ENCODE results near the gene VCP.

Gene VCP

DNA sequence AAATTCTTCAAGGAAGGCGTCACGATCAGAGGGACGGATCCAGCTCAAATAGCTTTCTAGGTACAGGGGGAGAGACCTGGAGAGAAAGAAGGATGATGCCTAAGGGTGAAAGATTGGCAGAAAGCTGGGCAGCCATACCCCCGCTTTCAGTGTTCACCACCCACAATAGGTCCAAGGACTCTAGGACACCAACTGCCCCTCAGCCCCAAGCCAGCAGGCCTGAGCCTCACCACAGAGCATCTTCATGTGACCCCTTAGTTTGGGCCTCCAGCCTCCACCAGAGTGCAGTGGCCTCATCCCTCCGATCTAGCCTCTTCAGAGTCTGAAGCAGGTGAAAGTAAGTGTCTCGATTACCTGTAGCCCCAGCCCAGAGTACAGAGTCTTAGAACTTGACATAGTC is 1.7 kb upstream of the VCP start:
- Histone ChIP-seq H3K27me3 (ENCODE audit: control insufficient read depth, insufficient read depth, low read length) (no peaks in the 10 kb centered on the region), H3K9me3 (ENCODE audit: control insufficient read depth, insufficient read depth, low read length) (no peaks in the 10 kb centered on the region), H3K4me1 (ENCODE audit: control insufficient read depth, insufficient read depth, low read length) (peaks cover 15% of the 10 kb centered on the region), H3K9ac (ENCODE audit: low read depth, low read length) (no peak overlapping the region), H3K4me3 (ENCODE audit: low read depth, low read length) (no peak overlapping the region), H3K36me3 (ENCODE audit: control insufficient read depth, insufficient read depth, low read length) (peaks cover 30% of the 10 kb centered on the region)

DNA sequence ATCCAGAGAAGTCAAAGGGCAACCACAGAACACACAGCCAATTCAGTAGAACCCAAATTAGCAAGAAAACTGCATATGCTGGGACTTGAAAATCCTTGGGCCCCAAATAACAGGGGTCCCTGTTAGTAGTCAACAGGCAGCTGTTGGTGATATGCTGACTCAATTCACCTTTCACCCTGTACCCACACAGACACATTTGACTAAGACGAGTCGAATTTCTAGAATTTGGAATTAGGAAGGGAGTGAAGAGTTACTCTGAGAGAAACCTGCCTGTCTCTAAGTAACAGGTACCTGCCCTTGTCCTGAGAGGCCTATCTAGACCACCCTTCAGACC is 821 bp upstream of the VCP start:
- Histone ChIP-seq H3K36me3 (ENCODE audit: control insufficient read depth, insufficient read depth, low read length) (peaks cover 30% of the 10 kb centered on the region), H3K4me3 (ENCODE audit: low read depth, low read length) (no peak overlapping the region), H3K27me3 (ENCODE audit: control insufficient read depth, insufficient read depth, low read length) (no peaks in the 10 kb centered on the region), H3K9me3 (ENCODE audit: control insufficient read depth, insufficient read depth, low read length) (no peaks in the 10 kb centered on the region), H3K4me1 (ENCODE audit: control insufficient read depth, insufficient read depth, low read length) (peaks cover 10% of the 10 kb centered on the region), H3K9ac (ENCODE audit: low read depth, low read length) (peak overlapping the region; percentile 82)

DNA sequence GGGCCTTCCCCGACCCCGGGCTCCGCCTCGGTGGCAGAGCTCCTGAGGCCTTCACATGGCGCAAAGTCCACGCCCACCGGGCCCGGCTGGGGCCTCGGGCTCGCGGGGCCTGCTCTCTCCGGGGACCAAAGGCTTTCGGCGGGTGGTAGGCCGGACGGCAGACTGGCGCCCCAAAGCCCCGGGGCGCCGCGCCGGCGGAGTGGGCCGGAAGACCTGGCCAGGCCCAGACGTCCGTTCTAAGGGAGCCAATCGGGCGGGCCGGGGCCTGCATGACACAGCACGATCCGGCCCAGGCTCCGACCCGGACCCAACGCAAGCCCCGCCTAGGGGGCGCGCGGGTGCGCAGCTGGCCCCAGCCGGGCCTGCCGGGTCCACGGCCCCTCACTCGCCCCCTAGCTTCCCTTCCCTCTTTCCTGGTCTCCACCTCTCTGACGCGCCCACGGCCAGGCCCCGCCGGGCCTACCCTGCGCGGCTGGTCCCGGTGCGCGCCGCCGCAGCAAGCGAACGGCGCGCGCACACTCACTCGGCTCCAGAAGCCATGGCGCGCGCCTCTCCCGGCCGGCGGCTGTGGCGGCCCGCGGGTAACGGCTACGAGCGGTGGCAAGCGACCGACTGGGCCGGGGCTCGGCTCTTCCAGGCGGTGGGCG is 488 bp downstream of the VCP start:
- peak overlapping the region; percentile 95 for H3K9ac ChIP-seq (ENCODE audit: low read depth, low read length)
- H3K9me3 ChIP-seq (ENCODE audit: control insufficient read depth, insufficient read depth, low read length): no peaks in the 10 kb centered on the region
- peak overlapping the region; percentile 96 for H3K4me3 ChIP-seq (ENCODE audit: low read depth, low read length)
- peaks cover 38% of the 10 kb centered on the region for H3K36me3 ChIP-seq (ENCODE audit: control insufficient read depth, insufficient read depth, low read length)
- H3K27me3 ChIP-seq (ENCODE audit: control insufficient read depth, insufficient read depth, low read length): no peaks in the 10 kb centered on the region
- H3K4me1 ChIP-seq (ENCODE audit: control insufficient read depth, insufficient read depth, low read length): peaks cover 7% of the 10 kb centered on the region

DNA sequence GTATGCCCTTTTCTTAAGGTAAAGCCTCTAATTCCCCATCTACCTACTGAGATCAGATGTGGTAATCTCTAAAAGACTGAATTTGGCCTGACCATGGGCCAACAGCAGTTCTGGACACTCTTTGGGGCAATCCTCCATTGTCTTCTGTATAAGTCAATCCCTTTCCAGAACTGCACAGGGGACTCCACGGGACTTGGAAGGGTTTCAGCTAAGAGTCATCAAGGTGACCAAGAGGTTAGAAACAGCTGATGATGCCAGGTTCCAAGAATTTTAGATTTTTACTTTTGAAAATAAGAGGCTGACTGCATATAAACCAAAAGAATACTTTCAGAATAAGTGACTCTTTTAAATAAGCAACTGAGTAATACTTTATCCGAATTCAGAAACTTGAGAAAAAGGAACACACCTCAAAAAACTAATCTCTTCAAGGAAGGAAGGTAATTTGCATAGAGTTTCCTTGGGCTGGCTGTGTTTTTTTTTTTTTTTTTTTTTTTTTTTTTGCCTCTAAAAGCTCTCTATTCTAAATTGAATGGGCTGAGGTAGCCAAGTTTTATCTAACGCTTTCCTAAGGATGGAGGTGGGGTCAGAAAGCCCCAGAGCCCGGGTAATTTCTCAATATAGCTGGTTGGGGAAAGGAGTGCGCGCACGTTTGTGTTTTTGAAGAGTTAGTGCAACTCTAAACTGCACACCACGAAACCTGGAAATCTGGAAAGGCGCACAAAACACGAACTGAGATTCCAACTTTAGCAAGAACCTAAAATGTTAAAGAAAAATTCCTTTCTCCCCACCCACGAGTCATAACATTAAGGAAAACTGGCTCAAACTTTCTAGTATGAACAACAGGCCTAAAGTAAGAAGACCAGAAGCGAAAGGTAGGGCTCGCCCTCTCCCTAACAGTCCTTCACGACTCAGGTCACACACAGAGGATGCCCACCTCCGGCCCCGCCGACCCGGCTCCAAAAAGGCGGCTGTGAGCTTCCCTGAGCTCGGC is 1.3 kb downstream of the VCP start:
- no peaks in the 10 kb centered on the region for H3K27me3 ChIP-seq (ENCODE audit: control insufficient read depth, insufficient read depth, low read length)
- peak overlapping the region; percentile 95 for H3K9ac ChIP-seq (ENCODE audit: low read depth, low read length)
- H3K4me3 ChIP-seq (ENCODE audit: low read depth, low read length): peak overlapping the region; percentile 96
- H3K36me3 ChIP-seq (ENCODE audit: control insufficient read depth, insufficient read depth, low read length): peaks cover 37% of the 10 kb centered on the region
- peaks cover 7% of the 10 kb centered on the region for H3K4me1 ChIP-seq (ENCODE audit: control insufficient read depth, insufficient read depth, low read length)
- H3K9me3 ChIP-seq (ENCODE audit: control insufficient read depth, insufficient read depth, low read length): no peaks in the 10 kb centered on the region

DNA sequence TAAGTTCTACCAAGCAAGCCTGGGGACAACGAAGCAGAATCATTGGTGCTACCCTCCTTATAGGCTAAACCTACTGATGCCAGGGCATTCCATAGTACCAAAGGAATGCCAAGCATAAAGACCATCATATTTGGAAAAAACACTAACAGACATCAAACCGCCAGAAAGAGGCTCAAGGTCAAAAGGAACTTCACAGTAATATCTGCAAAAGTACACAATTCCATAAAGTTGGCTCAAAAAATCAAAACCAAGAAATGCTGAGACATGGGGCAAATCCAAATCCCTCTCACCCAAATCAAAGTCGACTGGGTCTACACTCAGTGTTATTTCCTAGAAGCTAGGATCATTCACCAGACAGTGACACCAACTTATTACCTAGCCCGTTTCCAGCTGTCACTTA is 3.4 kb downstream of the VCP start:
- H3K4me1 ChIP-seq (ENCODE audit: control insufficient read depth, insufficient read depth, low read length): peaks cover 7% of the 10 kb centered on the region
- no peak overlapping the region for H3K9ac ChIP-seq (ENCODE audit: low read depth, low read length)
- no peaks in the 10 kb centered on the region for H3K9me3 ChIP-seq (ENCODE audit: control insufficient read depth, insufficient read depth, low read length)
- H3K4me3 ChIP-seq (ENCODE audit: low read depth, low read length): no peak overlapping the region
- H3K27me3 ChIP-seq (ENCODE audit: control insufficient read depth, insufficient read depth, low read length): no peaks in the 10 kb centered on the region
- peaks cover 40% of the 10 kb centered on the region for H3K36me3 ChIP-seq (ENCODE audit: control insufficient read depth, insufficient read depth, low read length)

DNA sequence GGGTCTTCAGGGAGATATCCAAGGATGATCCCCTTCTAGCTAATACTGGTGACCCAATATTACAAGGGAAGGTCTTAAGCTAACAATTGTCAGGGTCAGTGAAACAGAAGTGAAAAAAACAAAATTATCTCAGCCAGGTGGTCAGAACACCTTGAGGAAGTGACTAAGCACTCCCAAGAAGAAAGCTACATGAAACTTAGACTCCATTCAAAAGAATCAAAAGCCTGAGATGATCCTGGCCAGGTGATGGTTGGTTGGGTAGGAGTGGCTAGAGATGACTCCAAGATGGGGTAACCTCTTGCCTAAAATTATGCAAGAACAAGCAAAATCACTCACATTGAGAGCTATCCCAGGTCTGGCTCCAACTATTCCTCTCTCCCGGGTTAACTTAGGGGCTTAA is 5.4 kb downstream of the VCP start:
- Histone ChIP-seq H3K9ac (ENCODE audit: low read depth, low read length) (no peak overlapping the region), H3K9me3 (ENCODE audit: control insufficient read depth, insufficient read depth, low read length) (no peaks in the 10 kb centered on the region), H3K4me3 (ENCODE audit: low read depth, low read length) (no peak overlapping the region), H3K27me3 (ENCODE audit: control insufficient read depth, insufficient read depth, low read length) (no peaks in the 10 kb centered on the region), H3K36me3 (ENCODE audit: control insufficient read depth, insufficient read depth, low read length) (peaks cover 57% of the 10 kb centered on the region), H3K4me1 (ENCODE audit: control insufficient read depth, insufficient read depth, low read length) (peaks cover 4% of the 10 kb centered on the region)

DNA sequence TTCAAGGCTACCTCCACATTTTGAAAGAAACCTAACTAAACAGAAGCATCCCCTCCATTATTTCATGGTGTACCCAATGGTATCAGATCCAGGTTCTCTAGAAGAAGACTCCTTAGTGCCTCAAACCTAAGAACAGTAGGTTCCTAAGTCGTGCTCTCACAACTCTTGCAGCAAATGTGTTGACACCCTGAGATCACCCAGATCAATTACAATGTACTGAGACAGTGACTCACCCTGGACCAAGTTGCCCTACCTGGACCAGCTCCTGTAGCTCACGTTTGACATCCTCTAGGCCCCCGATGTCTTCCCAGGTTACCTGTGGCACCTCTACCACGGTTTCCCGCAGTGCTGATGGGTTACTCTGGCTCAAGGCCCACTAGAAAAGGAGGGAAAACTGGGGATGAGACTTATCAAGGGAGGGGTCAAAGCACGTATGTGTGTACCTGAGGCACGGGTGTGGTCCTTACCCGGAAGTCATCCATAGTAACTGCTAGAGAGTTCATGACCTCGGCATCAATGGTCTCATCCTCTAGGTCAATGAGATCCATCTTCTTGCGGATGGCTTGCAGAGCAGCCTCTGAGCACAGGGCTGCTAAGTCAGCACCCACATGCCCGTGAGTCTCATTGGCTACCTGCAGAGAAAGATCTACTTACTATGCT is 11.7 kb downstream of the VCP start:
- no peaks in the 10 kb centered on the region for H3K9me3 ChIP-seq (ENCODE audit: control insufficient read depth, insufficient read depth, low read length)
- H3K9ac ChIP-seq (ENCODE audit: low read depth, low read length): no peak overlapping the region
- no peak overlapping the region for H3K4me3 ChIP-seq (ENCODE audit: low read depth, low read length)
- peaks cover 96% of the 10 kb centered on the region for H3K36me3 ChIP-seq (ENCODE audit: control insufficient read depth, insufficient read depth, low read length)
- H3K4me1 ChIP-seq (ENCODE audit: control insufficient read depth, insufficient read depth, low read length): no peaks in the 10 kb centered on the region
- H3K27me3 ChIP-seq (ENCODE audit: control insufficient read depth, insufficient read depth, low read length): no peaks in the 10 kb centered on the region

DNA sequence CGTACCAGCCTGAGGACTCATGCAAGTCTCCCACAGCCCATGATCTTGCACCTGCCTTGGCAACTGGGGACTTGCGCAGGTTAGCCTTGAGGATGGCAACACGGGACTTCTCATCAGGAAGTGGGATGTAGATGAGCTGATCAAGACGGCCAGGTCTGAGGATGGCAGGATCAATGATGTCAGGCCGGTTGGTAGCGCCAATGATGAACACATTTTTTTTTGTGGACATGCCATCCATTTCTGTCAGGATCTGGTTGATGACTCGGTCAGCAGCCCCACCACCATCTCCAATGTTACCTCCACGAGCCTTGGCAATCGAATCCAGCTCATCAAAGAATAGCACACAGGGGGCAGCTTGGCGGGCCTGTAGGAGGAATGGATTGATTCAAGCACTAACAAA is 13.0 kb downstream of the VCP start:
- Histone ChIP-seq H3K27me3 (ENCODE audit: control insufficient read depth, insufficient read depth, low read length) (no peaks in the 10 kb centered on the region), H3K36me3 (ENCODE audit: control insufficient read depth, insufficient read depth, low read length) (peaks cover 84% of the 10 kb centered on the region), H3K4me3 (ENCODE audit: low read depth, low read length) (no peak overlapping the region), H3K9me3 (ENCODE audit: control insufficient read depth, insufficient read depth, low read length) (no peaks in the 10 kb centered on the region), H3K4me1 (ENCODE audit: control insufficient read depth, insufficient read depth, low read length) (no peaks in the 10 kb centered on the region), H3K9ac (ENCODE audit: low read depth, low read length) (no peak overlapping the region)

DNA sequence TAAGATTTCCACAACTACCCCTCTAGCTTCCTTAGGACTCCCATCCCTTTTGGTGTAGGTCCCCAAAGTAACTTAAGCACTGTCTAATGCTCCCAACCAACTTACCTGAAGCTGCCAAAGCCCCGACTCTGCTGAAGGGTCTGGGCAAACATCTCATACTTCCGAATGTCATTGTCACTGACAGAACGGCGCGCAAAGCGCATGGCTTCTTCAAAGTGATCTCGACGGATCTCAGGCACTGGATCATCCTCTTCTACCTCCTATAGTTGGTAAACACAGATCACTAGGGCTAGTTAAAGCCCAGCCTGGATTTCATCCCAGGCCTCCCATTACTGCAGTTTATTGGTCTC is 15.2 kb downstream of the VCP start:
- Histone ChIP-seq H3K36me3 (ENCODE audit: control insufficient read depth, insufficient read depth, low read length) (peaks cover 62% of the 10 kb centered on the region), H3K9me3 (ENCODE audit: control insufficient read depth, insufficient read depth, low read length) (no peaks in the 10 kb centered on the region), H3K27me3 (ENCODE audit: control insufficient read depth, insufficient read depth, low read length) (no peaks in the 10 kb centered on the region), H3K9ac (ENCODE audit: low read depth, low read length) (no peak overlapping the region), H3K4me1 (ENCODE audit: control insufficient read depth, insufficient read depth, low read length) (no peaks in the 10 kb centered on the region), H3K4me3 (ENCODE audit: low read depth, low read length) (no peak overlapping the region)

DNA sequence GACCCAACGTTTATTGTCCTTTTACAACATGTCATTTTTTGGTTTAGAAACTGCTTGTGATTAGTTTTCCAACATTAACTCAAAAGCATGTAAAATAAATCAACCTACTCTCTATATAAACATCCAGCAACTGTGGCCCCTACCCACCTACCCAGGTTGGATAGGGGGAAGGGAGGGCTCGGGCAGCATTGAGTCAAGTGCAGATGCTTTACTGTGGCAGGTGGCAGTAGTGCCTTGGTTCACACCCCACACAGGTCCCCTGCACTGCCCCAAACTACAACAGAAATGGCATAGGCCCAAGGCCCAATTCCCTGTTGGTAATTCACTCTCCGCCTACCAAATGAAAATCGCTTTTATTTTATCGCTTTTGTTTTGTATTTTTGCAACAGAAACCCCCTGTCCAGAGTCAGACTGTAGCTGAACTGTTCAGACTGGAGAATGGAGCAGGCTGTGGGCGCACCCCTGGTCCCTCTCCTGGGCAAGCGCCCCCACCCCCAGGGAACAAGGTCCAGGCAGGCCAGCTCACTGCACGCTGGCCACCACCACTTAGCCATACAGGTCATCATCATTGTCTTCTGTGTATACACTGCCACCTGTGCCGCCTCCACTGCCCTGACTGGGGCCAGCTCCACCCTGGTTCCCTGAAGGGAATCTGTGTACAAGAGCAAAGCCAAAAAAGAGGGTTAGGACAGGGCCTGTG is 15.7 kb downstream of the VCP start:
- Histone ChIP-seq H3K27me3 (ENCODE audit: control insufficient read depth, insufficient read depth, low read length) (no peaks in the 10 kb centered on the region), H3K9ac (ENCODE audit: low read depth, low read length) (no peak overlapping the region), H3K4me3 (ENCODE audit: low read depth, low read length) (no peak overlapping the region), H3K4me1 (ENCODE audit: control insufficient read depth, insufficient read depth, low read length) (no peaks in the 10 kb centered on the region), H3K36me3 (ENCODE audit: control insufficient read depth, insufficient read depth, low read length) (peaks cover 57% of the 10 kb centered on the region), H3K9me3 (ENCODE audit: control insufficient read depth, insufficient read depth, low read length) (no peaks in the 10 kb centered on the region)

DNA sequence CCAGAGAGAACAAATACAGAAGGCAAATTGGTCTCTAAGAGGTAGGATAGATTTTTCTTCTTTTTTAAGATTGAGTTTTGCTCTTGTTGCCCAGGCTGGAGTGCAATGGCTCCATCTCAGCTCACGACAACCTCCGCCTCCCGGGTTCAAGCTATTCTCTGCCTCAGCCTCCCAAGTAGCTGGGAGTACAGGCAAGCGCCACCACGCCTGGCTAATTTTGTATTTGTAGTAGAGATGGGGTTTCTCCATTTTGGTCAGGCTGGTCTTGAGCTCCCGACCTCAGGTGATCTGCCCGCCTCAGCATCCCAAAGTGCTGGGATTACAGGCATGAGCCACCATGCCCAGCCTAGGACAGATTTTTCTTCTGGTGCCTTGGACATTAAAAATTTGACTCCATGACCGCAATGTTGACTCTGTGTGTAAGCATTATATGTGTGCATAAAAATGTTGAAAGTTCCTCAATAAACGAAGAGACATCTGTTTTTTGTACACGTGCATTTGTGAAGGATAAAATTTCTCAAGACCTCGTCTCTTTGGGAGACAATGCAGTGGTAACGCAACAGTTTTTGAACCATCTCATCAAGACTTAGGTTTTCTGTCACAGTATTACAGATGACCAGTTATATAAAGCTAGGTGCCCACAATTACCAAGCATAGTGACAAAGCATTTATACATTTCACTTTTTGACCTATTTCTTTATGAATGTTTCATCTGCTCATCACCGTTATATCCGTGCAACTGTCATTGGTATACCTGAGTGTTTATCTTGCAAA is 17.4 kb downstream of the VCP start:
- Histone ChIP-seq H3K9me3 (ENCODE audit: control insufficient read depth, insufficient read depth, low read length) (no peaks in the 10 kb centered on the region), H3K4me1 (ENCODE audit: control insufficient read depth, insufficient read depth, low read length) (no peaks in the 10 kb centered on the region), H3K27me3 (ENCODE audit: control insufficient read depth, insufficient read depth, low read length) (no peaks in the 10 kb centered on the region), H3K36me3 (ENCODE audit: control insufficient read depth, insufficient read depth, low read length) (peaks cover 40% of the 10 kb centered on the region), H3K4me3 (ENCODE audit: low read depth, low read length) (no peak overlapping the region), H3K9ac (ENCODE audit: low read depth, low read length) (no peak overlapping the region)

All from iPS-15b (cell line).